HG03280 (cell line): ENCODE results near the gene MACROH2A1.
A peak's percentile ranks its signal among the peaks of the same experiment; 100 is the strongest.

Source experiments
- ATAC-seq: cut with Tn5 transposase; IDR thresholded peaks from one replicate; pipeline ENCODE4 v1.9.1; 2021; ENCODE audit warnings: mild to moderate bottlenecking, moderate library complexity; ENCODE audit not compliant: unreplicated experiment

MACROH2A1 gene

DNA sequence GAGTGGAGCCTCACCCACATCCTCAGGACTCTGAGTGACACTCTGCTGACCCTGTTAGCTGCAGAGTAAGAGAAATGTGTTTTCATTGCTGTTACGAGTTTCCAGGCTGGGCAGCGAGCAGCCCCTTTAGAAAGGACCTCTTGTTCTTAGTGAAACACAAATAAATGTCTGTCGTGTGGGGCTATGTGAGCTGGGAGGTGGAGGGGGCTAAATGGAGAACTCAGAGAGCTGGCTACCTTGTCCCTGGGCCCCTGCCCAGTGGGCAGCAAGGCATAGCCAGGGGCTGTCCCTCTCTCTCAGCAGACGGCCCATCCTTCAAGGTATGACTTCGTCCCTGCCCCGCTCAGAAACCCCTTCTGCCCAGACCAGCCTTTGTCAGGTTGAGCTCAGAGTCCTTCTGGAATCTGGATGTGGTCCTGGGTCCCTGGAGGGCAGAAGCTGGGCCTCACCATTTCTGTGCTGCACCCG, 38.0 kb upstream of the MACROH2A1 start:
- no peak for ATAC-seq

DNA sequence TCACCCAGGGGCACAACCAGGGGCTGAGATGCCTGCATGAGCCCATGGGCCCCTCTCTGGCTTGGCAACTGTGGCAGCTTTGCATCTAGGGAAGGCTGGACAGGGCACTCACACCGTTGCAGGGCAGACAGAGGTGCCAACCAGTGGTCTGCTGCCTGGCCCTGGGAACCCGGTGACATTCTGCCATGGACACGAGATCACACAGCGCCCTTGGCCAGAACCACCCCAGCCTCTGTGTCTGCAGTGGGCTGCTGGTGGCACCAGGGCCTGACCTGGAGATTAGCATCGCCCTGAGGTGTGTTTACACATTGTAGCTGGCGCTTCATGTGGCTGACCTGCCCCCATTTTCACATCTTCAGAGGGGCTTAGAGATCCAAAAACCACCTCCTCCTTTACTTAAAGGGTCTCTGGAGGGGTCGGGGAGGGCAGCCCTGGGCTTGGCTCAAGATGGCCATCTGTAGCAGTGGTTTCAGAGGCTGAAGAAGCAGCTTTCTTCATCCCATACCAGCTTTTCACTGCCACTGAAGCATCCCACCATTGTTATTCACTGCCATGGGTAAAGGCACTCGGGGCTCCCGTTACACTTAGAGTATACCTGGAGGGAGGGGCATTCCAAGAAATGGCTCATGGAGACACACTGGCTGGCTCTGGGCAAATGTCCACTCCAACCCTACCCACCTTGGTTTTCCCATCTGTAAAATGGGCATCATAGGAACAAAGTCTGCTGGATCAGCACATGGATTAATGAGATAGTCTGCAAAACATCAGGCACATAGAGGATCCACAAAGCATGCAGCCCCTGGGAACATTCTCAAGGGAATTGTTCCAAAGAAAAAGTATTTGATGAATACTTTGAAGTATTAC, 36.7 kb upstream of the MACROH2A1 start:
- ATAC-seq, result no peak

DNA sequence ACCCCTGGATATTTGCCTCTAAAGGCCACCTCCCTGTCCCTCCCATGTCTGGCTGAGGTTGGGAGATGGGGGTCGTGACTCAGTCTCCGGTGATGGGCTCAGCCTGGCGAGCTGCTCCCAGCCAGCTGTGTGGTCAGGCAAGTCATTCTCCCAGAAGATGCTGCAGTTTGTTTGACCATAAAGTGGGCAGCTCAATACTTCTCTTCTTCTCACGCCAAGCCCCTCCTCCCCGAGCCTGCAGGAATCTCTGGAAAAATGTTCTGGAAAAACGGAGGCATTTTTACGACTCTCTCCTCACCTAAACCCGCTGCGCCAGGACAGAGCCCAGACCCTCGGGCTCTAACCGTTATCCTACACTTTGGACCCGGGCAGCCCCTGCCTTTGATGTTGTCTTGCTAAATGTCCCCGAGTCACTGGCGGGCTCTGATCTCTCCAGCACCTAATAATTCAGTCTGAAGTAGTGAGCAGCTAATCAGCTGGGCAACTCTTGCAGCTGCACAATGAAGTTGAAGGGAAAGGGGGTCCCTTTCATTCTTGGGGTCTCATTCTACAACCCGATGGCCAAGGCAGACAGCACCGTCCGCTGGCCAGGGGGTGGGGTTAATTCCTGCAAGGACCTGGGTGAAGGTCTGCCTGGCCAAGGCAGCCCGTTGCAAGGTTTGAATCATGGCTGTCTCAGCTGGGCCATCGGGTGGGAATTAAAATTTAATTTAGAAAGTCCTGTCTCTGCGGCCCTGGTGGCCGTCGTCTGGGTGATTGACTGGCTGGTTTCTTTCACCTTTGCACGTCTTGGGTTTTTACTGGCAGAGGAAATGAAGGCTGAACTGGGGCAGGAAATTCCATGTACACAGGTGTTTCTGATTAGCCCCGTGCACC, 35.8 kb upstream of the MACROH2A1 start:
- ATAC-seq, result no peak

DNA sequence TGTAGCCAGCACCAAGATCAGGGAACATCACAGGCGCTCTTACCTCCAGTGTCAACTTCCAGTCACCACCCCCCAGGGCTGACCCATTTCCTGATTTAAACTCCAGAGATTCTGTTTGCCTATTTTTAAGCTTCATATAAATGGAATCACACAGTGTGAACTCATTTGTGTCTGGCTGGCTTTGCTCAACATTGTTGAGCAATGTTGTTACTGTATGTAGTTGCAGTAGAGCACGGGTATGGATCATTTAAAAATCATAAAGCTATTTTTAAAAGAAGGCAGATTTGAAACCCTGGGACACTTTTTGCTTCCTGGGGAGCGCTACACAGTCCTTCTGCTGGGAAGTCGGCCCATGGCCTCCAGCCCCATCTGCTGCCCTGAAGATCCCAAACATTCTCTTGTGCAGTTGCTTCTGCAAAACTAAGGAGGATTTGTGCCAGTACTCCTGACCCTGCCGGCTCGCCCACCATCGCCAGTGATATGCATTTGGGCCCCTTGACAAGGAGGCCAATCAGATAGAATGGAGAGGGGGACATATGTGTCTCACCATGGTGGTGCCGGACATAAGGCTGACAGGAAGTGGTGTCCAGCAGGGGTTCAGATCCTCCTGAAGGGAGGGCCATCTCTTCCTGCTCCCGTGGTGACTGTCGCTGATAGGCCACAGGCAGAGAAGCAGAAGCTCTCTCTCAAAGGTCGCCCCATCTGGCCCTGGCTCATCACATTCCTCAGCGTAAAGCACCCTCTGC, 34.8 kb upstream of the MACROH2A1 start:
- no peak for ATAC-seq

DNA sequence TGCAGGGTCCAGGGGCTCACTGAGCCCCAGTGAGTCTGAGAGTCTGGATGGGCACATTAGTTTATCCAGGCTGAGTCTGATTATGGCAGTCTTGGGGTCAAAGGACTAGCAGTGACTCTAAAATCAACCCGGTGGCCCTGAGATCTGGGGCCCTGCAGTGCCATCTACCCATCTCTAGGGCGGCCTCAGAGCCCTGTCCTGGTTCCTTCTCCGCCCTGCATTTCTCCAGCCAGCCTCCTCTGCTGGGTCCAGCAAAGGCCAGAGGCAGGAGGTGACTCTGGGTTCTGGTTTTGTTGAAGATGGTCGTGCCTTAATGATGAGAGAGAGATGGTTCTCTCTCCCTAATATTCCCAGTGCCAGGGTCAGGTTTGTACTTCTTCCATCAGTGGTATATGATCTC, 33.1 kb upstream of the MACROH2A1 start:
- no peak for ATAC-seq

DNA sequence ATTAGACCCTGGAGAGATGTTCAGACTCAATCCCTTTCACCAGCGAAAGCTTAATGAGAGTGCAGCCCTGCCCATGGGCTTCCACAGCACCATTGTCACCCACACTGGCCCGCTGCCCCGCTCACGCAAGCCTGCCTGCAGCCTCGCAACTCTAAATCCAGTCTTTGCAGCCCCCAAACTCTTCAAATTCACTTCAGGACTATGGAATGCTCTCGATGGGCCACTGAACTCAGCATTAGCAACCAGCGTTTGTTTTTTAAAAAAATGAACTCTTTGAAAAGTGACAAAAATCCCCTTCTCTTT, 31.1 kb upstream of the MACROH2A1 start:
- ATAC-seq, result no peak

DNA sequence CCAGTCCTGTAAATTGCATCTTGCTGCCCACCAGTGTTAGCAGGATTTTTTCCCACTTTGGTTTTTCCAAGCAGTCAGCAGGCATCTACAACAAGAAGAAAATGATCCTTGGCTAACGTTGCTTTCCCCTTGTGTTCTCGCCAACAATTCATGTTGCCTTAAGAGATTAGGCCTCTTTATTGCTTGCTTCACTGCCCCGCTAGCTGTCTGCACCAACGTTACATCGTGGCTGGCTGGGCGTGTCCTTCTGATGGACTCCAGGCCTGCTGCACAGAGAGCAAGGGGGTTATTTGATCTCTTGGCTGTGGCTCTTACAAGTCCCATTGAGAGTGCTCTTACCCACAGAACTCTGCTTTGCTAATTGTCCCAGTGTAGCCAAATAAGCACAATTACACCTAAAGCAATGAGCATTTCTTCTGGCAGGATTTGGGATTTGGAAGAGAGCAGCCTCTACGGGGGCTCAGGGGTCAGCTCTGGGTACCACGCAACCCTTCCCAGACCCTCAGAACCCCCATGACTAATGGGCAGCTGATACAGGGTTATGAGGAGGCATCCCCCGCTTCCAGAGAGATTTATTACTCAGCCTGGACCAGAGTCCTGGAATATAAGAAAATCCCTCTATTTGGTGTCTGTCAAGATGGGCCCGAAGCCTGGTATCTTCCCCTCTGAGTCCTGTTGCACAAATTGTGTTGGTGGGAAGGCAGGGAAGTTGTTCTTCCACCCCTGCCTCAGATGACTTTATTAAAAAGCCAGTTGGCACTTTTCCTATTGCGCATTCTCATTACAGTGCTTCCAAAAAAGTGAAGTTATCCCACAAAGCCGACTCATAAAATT, 30.5 kb upstream of the MACROH2A1 start:
- no peak for ATAC-seq

DNA sequence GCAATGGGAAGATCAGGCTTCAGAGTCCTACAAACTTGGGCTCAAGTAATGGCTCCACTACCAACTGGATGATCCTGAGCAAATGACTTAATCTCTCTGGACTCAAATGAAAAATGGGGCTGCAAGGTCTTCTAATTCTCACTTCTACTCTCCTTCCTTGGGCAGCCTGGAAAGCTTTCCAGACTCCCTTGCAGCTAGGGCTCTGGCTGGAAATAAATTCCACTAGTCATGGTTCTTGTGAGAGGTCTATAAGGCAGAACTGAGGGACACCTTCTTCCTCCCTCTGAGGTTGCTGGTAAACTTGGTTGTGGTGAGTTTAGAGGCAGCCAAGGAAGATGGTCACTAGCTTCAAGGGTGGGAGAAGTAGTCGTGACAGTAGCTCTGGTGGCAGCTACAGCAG, 29.6 kb upstream of the MACROH2A1 start:
- no peak for ATAC-seq

DNA sequence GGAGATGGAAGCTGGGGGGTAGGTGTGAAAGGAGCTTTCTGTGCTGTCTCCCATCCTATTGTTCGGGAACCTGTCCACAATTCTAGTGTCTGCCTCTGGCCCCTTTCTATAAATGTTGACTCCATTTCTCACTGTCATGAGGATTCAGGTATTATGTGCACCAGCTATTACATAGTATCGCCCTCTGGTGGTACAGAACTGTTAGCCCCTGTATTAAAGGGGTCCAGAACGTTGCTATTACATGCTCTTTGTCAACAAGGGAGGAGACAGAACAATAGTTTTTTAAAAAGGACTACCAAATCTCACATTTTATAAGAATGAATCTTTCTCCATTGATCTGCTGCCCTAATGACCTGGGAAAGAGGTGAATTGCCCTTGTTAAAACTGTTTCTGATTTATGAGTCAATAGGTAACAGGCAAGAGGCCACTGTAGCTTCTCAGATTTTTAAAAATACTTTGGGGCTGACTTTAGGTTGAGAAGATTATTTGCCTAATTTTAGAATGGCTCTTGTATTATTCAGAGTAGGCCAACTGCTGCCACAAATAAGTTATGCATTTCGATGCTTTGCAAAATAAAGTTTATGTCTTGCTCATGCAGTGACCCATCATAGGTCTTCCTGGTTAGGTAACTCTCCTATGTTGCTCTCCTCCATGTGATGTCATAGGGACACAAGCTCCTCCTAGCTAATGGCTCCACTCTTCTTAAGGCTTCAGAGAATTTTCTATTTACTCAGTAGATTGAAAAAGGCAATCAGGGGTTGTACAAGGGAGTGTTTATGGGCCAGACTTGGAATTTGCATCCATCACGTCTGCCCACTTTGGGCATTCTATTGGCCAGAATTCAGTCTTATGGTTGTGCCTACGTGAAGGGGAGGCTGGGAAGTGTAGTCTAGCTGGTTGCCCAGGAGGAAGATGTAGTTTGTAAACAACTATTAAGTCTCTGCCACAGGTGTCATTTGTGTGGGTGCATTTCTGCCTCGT, 27.4 kb upstream of the MACROH2A1 start:
- peak; percentile 69 for ATAC-seq

DNA sequence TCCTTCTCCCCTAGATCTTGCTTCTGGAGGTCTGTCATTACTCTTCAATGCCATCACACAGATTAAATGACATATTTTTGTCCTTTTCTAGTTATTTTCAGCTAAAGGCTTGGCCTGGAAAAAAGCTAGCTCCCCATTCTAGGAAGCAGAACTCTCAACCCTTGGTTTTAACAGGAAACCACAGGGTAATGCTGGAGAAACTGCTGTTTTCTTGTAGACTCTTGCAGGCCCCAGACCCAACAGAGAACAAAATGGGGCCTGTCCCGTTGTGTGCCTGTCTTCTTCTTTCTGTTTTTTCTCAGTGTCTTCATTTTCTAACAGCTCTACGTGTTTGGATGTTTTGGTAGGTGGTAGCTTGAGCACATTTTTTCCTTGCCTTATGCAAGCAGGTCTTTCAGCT, 26.6 kb upstream of the MACROH2A1 start:
- no peak for ATAC-seq

DNA sequence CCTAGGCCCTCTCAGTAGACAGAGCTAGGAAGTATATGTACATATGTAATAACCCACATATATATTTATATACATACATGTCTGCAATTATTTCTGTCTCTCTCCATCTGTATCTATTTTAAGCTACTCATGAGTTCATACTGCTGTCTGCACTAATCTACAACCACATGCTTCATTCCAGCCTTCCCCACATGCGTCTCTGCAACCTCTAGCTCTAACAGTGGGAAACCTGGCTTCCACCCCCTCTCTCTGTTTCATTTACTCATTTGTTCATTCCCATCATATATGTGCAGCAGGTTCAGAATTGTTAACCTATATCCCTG, 24.8 kb upstream of the MACROH2A1 start:
- ATAC-seq, result no peak

DNA sequence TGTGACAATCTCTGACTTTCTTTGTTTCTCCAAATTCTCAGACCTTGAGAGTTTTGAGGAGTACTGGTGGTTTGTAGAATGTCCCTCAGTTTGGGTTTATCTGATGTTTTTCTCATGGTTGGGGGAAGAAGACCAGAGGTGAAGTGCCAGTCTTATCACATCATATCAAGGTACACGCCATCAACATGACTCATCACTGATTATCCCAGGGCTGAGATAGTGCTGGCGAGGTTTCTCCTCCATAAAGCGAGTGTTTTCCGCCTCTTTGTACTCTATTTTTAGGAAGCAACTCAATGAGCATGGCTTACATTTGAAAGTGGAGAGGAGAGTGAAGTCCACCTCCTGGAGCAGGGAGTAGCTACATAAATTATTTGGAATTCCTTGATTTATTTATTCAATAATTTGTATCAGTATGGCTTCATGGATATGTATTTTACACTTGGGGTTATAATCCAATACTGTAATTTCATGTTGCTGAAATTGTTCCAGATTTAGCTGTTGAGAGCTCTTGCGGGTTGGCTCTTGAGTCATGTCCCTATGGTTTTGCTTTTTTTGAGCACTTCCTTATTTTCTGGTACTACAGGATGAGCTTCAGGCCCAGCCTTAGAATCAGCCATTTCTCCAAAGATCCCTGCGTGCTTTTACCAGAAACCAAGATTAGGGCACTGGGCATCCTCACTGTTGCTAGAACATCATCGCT, 24.3 kb upstream of the MACROH2A1 start:
- no peak for ATAC-seq

DNA sequence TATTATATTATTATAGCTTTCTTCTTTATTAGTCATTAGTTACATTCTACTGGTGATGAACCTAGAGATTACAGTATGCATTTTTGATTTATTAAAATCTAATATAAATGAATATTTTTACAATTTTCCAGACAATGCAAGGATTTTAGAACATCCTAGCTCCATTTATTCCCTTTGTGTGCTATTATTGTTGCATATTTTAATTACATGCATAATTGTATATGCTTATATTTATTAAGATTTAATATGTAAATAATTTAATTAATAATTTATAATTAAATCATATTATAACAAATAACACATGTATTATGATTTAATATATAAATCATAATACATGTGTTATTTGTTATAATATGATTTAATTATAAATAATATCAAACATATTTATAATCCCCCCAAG, 23.4 kb upstream of the MACROH2A1 start:
- no peak for ATAC-seq

DNA sequence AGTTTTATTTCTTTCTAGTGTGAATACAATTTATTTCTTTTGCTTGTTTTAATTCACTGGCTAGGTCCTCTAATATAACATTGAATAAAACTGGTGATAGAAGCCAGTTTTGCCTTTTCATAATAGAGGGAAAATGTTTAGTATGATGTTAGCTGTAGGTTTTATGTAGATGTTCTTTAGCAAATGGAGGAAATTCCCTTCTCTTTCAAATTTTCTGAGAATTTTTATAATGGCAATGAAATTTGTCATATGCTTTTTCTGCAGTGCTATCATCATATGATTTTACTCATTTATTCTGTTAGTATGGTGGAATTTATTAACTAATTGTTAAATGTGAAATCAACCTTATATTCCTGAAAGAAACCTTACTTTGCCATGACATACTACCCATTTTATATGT, 18.1 kb upstream of the MACROH2A1 start:
- ATAC-seq, result no peak

DNA sequence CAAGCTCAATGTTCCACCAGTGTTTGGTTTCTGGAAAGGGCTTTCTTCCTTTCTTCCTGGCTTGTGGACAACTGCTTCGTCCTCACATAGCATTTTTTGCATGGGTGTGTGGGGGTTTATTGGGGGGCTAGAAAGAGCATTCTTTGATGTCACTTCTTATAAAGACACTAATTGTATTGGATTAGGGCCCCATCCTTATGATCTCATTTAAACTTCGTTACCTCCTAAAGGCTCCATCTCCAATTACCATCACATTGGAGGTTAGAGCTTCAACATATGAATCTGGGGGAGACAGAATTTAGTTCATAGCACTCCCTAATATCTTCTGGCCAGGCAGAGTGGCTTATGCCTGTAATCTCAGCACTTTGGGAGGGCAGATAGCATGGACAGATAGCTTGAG, 6.1 kb upstream of the MACROH2A1 start:
- no peak for ATAC-seq

DNA sequence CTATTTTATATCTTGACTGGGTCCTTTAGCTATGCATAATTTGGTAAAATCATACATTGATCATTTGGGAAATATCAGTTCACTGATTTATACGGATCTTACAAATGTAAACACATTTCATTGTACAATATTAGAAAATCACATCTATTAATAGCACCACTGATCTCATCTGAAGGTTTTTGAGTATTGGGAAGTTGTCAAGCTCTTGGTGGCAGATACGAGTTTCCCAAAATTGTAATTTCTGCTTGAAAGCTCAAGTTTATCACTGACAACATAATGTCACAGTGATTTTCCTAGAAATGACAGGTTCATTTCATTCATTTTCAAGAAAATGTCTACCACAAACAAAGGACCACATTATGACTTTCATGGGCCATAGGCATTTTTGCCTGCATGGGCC, 3.0 kb upstream of the MACROH2A1 start:
- no peak for ATAC-seq

DNA sequence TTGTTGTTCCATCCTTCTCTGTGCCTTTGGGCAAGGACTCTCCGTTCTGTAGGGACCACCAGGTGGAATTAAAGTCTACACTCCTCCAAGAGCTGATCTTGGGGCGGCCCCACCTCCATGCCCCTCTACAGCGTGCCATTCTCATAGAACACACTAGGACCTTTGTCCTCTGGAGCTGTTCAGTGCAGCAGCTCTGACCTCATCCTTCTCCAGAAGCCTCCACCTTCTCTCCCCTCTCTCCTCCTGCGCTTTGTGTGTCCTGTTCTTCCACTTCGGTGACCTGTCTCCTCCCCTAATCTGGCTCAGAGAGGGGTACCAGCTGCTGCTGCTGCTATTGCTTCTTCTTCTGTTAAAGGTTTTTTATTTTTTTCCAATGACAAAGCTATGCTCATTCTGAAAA, 1.8 kb upstream of the MACROH2A1 start:
- ATAC-seq, result no peak

DNA sequence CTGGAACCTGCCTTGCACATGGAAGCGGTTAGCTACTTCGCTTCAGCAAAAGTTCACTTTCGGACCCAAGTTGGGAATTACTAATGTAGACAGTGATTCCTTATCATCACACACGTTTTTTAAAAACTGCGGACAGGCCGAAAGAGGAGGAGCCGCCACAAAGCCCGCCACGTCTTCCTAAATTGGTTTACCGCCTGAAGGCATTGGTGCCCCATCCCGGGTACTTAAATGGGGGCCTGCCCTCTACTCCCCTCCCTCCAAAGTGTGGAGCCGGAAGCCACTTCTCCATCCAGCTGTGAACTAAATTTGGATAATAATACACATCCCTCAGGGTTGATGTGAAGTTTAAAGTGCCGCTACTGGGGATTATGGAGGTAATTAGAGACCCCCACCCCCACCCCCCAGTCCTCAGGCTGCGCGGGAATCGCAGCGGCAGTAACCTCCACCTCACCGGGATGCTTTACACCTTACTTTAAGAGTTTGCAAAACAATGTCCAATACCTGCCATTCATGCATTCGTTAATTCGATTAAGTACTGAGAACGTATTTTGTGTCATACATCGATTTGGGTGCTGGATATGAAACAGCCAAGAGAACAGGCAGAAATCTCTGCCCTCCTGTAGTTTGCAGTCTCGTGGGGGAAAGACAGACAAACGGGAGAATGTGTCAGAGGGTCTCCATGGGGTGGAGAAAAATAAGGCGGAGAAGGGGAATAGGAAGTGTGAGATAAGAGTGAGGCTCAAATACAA, 937 bp upstream of the MACROH2A1 start:
- ATAC-seq, result no peak
